Liver (tissue), 9 donors: Measurements from ENCODE around the gene CASZ1. TPM values are rescaled to one million over a fixed set of nuclear protein-coding genes. Genes with fewer than 3 reads are reported as not detected.

Experiments
- DNase-seq: peaks from one replicate; pipeline ENCODE4 v3.0.0-alpha.2; 2017; ENCODE audit warnings: low spot score
- H3K27ac ChIP-seq, 2 donors: one replicate each; pipeline ENCODE4 v1.7.0; 2013; ENCODE audit warnings: inconsistent platforms in 2 of 2, low read length in 2 of 2, control low read depth in 1 of 2, low read depth in 1 of 2, mild to moderate bottlenecking in 1 of 2
- H3K27me3 ChIP-seq, 4 donors: one replicate each; pipeline versions ENCODE4 v1.6.1 to v1.7.0; 2013; ENCODE audit warnings: low read length in 3 of 4, inconsistent platforms in 1 of 4, mild to moderate bottlenecking in 1 of 4, moderate library complexity in 1 of 4; ENCODE audit not compliant: control insufficient read depth in 4 of 4, insufficient read depth in 4 of 4
- H3K36me3 ChIP-seq, 4 donors: one replicate each; pipeline versions ENCODE4 v1.6.1 to v1.7.0; 2013; ENCODE audit warnings: low read length in 3 of 4, mild to moderate bottlenecking in 3 of 4, low read depth in 1 of 4, moderate library complexity in 1 of 4; ENCODE audit not compliant: control insufficient read depth in 4 of 4, insufficient read depth in 3 of 4
- H3K4me1 ChIP-seq, 4 donors: one replicate each; pipeline versions ENCODE4 v1.6.1 to v1.7.0; 2013; ENCODE audit warnings: low read length in 3 of 4, mild to moderate bottlenecking in 3 of 4, moderate library complexity in 1 of 4; ENCODE audit not compliant: control insufficient read depth in 4 of 4, insufficient read depth in 4 of 4
- H3K4me3 ChIP-seq, 3 donors: one replicate each; pipeline versions ENCODE4 v1.6.1 to v1.7.0; 2013; ENCODE audit warnings: low read length in 3 of 3, control low read depth in 1 of 3, low read depth in 1 of 3, mild to moderate bottlenecking in 1 of 3
- H3K9ac ChIP-seq, 2 donors: one replicate each; pipeline ENCODE4 v1.7.0; 2013; ENCODE audit warnings: low read length in 2 of 2, mild to moderate bottlenecking in 2 of 2, moderate library complexity in 2 of 2, control low read depth in 1 of 2, low read depth in 1 of 2
- H3K9me3 ChIP-seq, 4 donors: one replicate each; pipeline versions ENCODE4 v1.6.1 to v1.7.0; 2013; ENCODE audit warnings: low read length in 3 of 4; ENCODE audit not compliant: control insufficient read depth in 4 of 4
- EGR1 ChIP-seq, 2 donors: IDR thresholded peaks; 2 replicates each; pipeline ENCODE4 v1.6.1; 2016 to 2018; ENCODE audit warnings: antibody characterized with exemption in 2 of 2, low read depth in 2 of 2
- FOXA1 ChIP-seq: IDR thresholded peaks from 2 replicates; pipeline ENCODE4 v1.6.1; 2016; ENCODE audit warnings: antibody characterized with exemption
- FOXA2 ChIP-seq: IDR thresholded peaks from 2 replicates; pipeline ENCODE4 v1.6.1; 2016; ENCODE audit warnings: antibody characterized with exemption
- GABPA ChIP-seq, 2 donors: IDR thresholded peaks in 1 of 2; conservative IDR thresholded peaks in 1 of 2; 2 replicates each; pipeline ENCODE4 v1.6.1; 2016; ENCODE audit warnings: antibody characterized with exemption in 2 of 2, mild to moderate bottlenecking in 1 of 2, moderate library complexity in 1 of 2
- HNF4A ChIP-seq, 2 donors: conservative IDR thresholded peaks; 2 replicates each; pipeline ENCODE4 v1.6.1; 2016; ENCODE audit warnings: antibody characterized with exemption in 2 of 2, mild to moderate bottlenecking in 2 of 2
- HNF4G ChIP-seq: IDR thresholded peaks from 2 replicates; pipeline ENCODE4 v1.6.1; 2016; ENCODE audit warnings: antibody characterized with exemption
- JUND ChIP-seq, 2 donors: IDR thresholded peaks; 2 replicates each; pipeline ENCODE4 v1.6.1; 2016; ENCODE audit warnings: antibody characterized with exemption in 2 of 2
- RAD21 ChIP-seq, 2 donors: IDR thresholded peaks; 2 replicates each; pipeline ENCODE4 v1.6.1; 2016; ENCODE audit warnings: antibody characterized with exemption in 2 of 2, mild to moderate bottlenecking in 2 of 2
- RXRA ChIP-seq, 2 donors: IDR thresholded peaks; 2 replicates each; pipeline ENCODE4 v1.6.1; 2017 to 2018; ENCODE audit warnings: antibody characterized with exemption in 2 of 2, mild to moderate bottlenecking in 1 of 2
- TAF1 ChIP-seq: conservative IDR thresholded peaks from 2 replicates; pipeline ENCODE4 v1.6.1; 2016; ENCODE audit warnings: antibody characterized with exemption, mild to moderate bottlenecking
- YY1 ChIP-seq: IDR thresholded peaks from 2 replicates; pipeline ENCODE4 v1.6.1; 2016; ENCODE audit warnings: antibody characterized with exemption, mild to moderate bottlenecking
- WGBS: extraction: QIAGEN DNeasy Blood & Tissue Kit; methylation state at CpG from one replicate; pipeline ENCODE4 v1.1.7; 2013; 5-methylcytosine and 5-hydroxymethylcytosine counted together
- polyA plus RNA-seq, 2 donors: library from polyadenylated mRNA; stranded (reverse) in 1 of 2; unstranded in 1 of 2; fragments of 200-250 nt in 1 of 2; fragments of >200 nt in 1 of 2; fragmentation: Nextera tagmentation in 1 of 2; extraction: Ambion mirVana in 1 of 2; gene quantifications; one replicate each; pipeline versions ENCODE4 v1.2.1 to v1.2.3, GENCODE V29; 2013 to 2015
- total RNA-seq, 2 donors: library from RNA; depleted of rRNA; stranded (reverse); fragments of >200 nt; gene quantifications; one replicate each; pipeline ENCODE4 v1.2.3, GENCODE V29; 2014
- TF ChIP-seq, protein P1 (sequence below): IDR thresholded peaks from 2 replicates; pipeline ENCODE4 v1.6.1; 2016; ENCODE audit warnings: antibody characterized with exemption
- TF ChIP-seq, protein P2 (sequence below): fragments of 150-350 bp; IDR thresholded peaks from 2 replicates; pipeline ENCODE4 v1.5.1; 2017; ENCODE audit warnings: improper control_type of control experiment, low read depth, low read length; ENCODE audit not compliant: missing input control
- TF ChIP-seq, protein P3 (sequence below): IDR thresholded peaks from 2 replicates; pipeline ENCODE4 v1.6.1; 2016; ENCODE audit warnings: antibody characterized with exemption, mild to moderate bottlenecking
- TF ChIP-seq, protein P4 (sequence below): IDR thresholded peaks from 2 replicates; pipeline ENCODE4 v1.6.1; 2016; ENCODE audit warnings: antibody characterized with exemption
- donor health status: healthy.
- donor health status: healthy.
- donor health status: healthy.
- donor health status: healthy.
- donor health status: healthy.

CASZ1 gene
- total and polyA plus RNA-seq, 4 donors, result 1.0 to 3.5 (median 1.9) TPM

DNA sequence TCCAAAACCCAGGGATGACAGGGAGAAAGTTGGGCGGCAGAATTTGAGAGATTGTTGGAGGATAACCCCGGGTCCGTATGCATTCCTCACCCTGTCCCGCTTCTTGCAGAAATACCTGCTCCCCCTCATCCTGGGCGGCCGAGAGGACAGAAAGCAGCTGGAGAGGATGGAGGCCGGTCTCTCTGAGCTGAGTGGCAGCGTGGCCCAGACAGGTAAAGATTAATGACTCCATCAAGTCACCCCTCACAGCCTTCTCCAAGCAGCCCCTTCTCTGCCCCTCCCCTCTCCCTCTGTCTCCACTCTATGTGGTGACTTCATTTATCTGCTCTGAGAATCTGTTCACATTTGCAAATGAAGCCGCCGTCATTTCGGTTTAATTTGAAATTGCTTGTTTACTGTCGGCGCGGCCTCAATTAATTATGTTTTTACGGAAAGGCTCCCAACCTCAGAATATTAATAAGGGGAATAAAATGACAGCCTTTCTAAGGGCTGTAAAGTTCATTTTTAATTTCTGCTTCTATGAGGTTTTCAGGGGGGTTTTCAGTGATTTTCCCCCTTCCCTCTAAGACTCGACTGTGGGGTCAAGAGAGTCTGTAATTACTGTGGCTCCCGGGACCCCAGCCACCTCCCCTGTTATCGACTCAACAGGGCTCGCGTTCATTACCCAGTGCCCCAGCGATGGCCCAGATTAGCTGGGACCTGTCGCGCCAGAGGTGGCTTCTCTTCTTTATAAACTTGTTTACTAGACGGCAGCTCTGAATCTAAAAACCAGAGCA, 173.3 kb downstream of the CASZ1 start:
- TF ChIP-seq, protein P1, sequence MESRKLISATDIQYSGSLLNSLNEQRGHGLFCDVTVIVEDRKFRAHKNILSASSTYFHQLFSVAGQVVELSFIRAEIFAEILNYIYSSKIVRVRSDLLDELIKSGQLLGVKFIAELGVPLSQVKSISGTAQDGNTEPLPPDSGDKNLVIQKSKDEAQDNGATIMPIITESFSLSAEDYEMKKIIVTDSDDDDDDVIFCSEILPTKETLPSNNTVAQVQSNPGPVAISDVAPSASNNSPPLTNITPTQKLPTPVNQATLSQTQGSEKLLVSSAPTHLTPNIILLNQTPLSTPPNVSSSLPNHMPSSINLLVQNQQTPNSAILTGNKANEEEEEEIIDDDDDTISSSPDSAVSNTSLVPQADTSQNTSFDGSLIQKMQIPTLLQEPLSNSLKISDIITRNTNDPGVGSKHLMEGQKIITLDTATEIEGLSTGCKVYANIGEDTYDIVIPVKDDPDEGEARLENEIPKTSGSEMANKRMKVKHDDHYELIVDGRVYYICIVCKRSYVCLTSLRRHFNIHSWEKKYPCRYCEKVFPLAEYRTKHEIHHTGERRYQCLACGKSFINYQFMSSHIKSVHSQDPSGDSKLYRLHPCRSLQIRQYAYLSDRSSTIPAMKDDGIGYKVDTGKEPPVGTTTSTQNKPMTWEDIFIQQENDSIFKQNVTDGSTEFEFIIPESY, result no peak
- TF ChIP-seq TAF1, result no peak
- no peak for TF ChIP-seq RXRA (IDR thresholded peaks at IDR 0.05)
- TF ChIP-seq EGR1 (IDR thresholded peaks at IDR 0.05; ENCODE audit: low read depth in 2 of 2), result no peak
- TF ChIP-seq FOXA1, result no peak
- TF ChIP-seq JUND (IDR thresholded peaks at IDR 0.05), result no peak
- TF ChIP-seq FOXA2, result no peak
- TF ChIP-seq GABPA (IDR thresholded peaks at IDR 0.05 in 1 of 2, conservative IDR thresholded peaks at IDR 0.05 in 1 of 2), result no peak
- H3K4me3 ChIP-seq, result no peak overlapping the region
- H3K36me3 ChIP-seq, result peaks cover 0 to 13% (median 7%) of the 10 kb centered on the region in 4 donors
- no peak overlapping the region for H3K9ac ChIP-seq
- H3K27me3 ChIP-seq, result no peaks in the 10 kb centered on the region
- H3K9me3 ChIP-seq, result no peaks in the 10 kb centered on the region
- no peak for DNase-seq
- H3K27ac ChIP-seq, result no peak overlapping the region
- peaks cover under 1 to 27% (median 5%) of the 10 kb centered on the region in 4 donors for H3K4me1 ChIP-seq
- 97% methylated on average over 24 of the region's 24 CpGs for WGBS

DNA sequence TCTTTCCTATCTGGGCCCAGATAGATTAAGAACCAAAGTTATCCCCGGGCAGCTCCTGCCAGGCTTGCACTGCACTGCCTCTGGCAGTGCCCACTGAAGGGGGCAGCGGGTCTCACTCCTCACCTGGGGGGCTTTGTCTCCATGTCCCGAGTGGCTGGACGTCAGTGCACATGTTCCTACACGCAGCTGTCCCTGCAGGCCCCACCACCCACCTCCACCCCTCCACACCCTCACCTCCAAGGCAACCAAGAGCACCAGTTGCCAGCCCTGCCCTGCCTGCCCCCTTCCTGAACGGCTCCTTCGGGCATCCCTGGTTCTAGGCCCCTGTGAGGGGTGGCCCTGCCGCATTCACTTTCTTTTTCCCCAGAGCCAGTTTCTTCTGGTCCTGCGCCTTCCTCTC, 174.5 kb downstream of the CASZ1 start:
- Histone ChIP-seq H3K9me3 (no peaks in the 10 kb centered on the region), H3K4me3 (no peak overlapping the region), H3K9ac (no peak overlapping the region), H3K36me3 (peaks cover 0 to 13% (median 9%) of the 10 kb centered on the region in 4 donors), H3K27ac (no peak overlapping the region), H3K4me1 (peaks cover 0 to 19% (median 4%) of the 10 kb centered on the region in 4 donors), H3K27me3 (no peaks in the 10 kb centered on the region)
- no peak for DNase-seq
- TF ChIP-seq HNF4A (conservative IDR thresholded peaks at IDR 0.05), result no peak
- TF ChIP-seq, protein P2, sequence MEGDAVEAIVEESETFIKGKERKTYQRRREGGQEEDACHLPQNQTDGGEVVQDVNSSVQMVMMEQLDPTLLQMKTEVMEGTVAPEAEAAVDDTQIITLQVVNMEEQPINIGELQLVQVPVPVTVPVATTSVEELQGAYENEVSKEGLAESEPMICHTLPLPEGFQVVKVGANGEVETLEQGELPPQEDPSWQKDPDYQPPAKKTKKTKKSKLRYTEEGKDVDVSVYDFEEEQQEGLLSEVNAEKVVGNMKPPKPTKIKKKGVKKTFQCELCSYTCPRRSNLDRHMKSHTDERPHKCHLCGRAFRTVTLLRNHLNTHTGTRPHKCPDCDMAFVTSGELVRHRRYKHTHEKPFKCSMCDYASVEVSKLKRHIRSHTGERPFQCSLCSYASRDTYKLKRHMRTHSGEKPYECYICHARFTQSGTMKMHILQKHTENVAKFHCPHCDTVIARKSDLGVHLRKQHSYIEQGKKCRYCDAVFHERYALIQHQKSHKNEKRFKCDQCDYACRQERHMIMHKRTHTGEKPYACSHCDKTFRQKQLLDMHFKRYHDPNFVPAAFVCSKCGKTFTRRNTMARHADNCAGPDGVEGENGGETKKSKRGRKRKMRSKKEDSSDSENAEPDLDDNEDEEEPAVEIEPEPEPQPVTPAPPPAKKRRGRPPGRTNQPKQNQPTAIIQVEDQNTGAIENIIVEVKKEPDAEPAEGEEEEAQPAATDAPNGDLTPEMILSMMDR, result no peak
- TF ChIP-seq, protein P3, sequence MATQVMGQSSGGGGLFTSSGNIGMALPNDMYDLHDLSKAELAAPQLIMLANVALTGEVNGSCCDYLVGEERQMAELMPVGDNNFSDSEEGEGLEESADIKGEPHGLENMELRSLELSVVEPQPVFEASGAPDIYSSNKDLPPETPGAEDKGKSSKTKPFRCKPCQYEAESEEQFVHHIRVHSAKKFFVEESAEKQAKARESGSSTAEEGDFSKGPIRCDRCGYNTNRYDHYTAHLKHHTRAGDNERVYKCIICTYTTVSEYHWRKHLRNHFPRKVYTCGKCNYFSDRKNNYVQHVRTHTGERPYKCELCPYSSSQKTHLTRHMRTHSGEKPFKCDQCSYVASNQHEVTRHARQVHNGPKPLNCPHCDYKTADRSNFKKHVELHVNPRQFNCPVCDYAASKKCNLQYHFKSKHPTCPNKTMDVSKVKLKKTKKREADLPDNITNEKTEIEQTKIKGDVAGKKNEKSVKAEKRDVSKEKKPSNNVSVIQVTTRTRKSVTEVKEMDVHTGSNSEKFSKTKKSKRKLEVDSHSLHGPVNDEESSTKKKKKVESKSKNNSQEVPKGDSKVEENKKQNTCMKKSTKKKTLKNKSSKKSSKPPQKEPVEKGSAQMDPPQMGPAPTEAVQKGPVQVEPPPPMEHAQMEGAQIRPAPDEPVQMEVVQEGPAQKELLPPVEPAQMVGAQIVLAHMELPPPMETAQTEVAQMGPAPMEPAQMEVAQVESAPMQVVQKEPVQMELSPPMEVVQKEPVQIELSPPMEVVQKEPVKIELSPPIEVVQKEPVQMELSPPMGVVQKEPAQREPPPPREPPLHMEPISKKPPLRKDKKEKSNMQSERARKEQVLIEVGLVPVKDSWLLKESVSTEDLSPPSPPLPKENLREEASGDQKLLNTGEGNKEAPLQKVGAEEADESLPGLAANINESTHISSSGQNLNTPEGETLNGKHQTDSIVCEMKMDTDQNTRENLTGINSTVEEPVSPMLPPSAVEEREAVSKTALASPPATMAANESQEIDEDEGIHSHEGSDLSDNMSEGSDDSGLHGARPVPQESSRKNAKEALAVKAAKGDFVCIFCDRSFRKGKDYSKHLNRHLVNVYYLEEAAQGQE, result no peak
- TF ChIP-seq RAD21 (IDR thresholded peaks at IDR 0.05), result no peak
- no peak for TF ChIP-seq FOXA1
- no peak for TF ChIP-seq EGR1 (IDR thresholded peaks at IDR 0.05; ENCODE audit: low read depth in 2 of 2)
- no peak for TF ChIP-seq TAF1
- TF ChIP-seq FOXA2, result no peak
- no peak for TF ChIP-seq GABPA (IDR thresholded peaks at IDR 0.05 in 1 of 2, conservative IDR thresholded peaks at IDR 0.05 in 1 of 2)
- TF ChIP-seq, protein P4, sequence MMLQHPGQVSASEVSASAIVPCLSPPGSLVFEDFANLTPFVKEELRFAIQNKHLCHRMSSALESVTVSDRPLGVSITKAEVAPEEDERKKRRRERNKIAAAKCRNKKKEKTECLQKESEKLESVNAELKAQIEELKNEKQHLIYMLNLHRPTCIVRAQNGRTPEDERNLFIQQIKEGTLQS, result no peak
- no peak for TF ChIP-seq YY1
- TF ChIP-seq JUND (IDR thresholded peaks at IDR 0.05), result no peak
- TF ChIP-seq HNF4G, result no peak
- WGBS, result 92% methylated on average over 9 of the region's 9 CpGs
